ENCODE data around the gene VPS45.
"Not testable (repeated sequence)": the region's sequence is repeated elsewhere in the genome, so short reads cannot be mapped to it uniquely, and the experiment has no call there.

Gene VPS45

DNA sequence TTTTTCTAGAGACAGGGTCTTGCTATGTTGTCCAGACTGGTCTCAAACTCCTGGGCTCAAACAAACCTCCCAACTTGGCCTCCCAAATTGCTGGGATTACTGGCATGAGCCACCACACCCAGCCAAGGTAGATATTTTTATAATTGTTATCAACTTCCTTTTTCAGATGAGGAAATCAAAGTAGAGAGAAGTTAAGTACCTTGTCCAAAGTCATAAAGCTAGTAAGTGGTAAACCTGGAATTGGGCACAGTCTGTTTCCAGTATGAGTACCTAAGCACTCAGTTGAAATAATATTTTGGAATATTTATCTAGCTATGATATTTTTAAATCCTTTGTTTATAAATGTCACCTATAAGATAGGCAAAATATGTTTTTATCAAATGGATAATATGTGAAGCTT is 59.9 kb downstream of the VPS45 start:
- no peak for DNase-seq (ENCODE audit: low read depth in 2 of 3, low spot score in 1 of 3)

GRCh38 chr1:150127868-150128267 is 60.3 kb downstream of the VPS45 start:
- DNase-seq (ENCODE audit: low read depth in 2 of 3, low spot score in 1 of 3): peak; percentile 34 to 42 (median 38)

- DNase-seq (ENCODE audit: low read depth in 2 of 3, low spot score in 1 of 3): no peak
Observed at GRCh38 chr1:150132372-150132771, 64.8 kb downstream of the VPS45 start.

- no peak for DNase-seq (ENCODE audit: low read depth in 2 of 3, low spot score in 1 of 3)
Observed at GRCh38 chr1:150134537-150134936, 67.0 kb downstream of the VPS45 start.

- DNase-seq (ENCODE audit: low read depth in 2 of 3, low spot score in 1 of 3): not testable (repeated sequence)
Observed at GRCh38 chr1:150135400-150135799, 67.8 kb downstream of the VPS45 start.

DNA sequence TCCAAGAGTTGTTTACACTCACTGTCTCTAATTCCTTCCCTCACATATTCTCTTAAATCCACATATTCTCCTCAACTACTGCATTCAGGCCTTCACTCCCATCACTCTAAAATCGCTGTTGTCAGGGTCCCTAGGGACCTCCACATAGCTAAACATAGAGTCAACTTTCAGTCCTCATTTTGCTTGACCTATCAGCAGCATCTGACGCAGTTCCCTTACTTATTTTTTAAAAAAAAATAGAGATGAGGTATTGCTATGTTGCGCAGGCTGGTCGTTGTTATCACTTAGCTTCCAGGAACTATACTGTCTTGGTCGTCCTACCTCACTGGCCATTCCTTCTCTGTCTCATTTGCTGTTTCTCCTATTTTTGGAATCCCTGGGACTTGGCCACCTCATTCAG is 70.5 kb downstream of the VPS45 start:
- no peak for DNase-seq (ENCODE audit: low read depth in 2 of 3, low spot score in 1 of 3)

DNA sequence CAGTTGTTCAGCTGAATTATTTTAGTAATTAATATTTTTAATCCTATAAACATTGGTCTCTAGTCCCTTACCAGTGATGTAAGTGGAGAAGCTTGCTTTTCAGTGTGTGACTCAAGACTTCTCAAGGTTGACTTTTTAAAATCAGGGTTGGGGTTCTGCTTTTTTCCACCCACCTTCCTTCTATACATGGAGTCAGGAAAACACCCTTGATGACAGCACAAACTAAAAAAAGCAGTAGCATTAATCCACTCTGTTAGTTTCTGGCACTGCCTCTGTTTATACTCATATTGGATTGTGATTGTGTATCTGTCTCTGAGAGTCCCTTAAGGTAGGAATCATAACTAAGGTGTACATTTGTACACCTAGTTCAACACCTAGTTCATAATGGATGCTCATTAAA is 73.9 kb downstream of the VPS45 start:
- DNase-seq (ENCODE audit: low read depth in 2 of 3, low spot score in 1 of 3): no peak

GRCh38 chr1:150142083-150142482 is 74.5 kb downstream of the VPS45 start:
- DNase-seq (ENCODE audit: low read depth in 2 of 3, low spot score in 1 of 3): no peak

DNA sequence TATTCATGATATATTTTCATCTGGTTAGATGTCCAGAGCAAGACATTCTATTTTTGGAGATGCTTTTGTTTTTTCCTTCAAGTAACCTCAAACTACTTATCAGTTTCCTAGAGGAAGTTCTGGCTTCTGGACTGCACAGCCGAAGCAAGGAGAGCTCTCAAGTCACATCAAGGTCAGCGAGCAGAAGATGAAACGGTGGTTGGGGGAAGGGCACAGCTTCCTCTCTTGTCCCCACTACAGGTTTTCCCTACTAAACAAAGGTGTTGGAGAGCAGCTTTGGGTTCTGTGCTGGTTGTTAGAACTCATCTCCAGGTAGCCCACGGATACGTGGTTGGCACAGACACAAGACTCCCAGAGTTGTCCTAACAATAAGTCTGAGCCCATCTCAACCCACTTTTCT is 77.0 kb downstream of the VPS45 start:
- no peak for DNase-seq (ENCODE audit: low read depth in 2 of 3, low spot score in 1 of 3)

DNA sequence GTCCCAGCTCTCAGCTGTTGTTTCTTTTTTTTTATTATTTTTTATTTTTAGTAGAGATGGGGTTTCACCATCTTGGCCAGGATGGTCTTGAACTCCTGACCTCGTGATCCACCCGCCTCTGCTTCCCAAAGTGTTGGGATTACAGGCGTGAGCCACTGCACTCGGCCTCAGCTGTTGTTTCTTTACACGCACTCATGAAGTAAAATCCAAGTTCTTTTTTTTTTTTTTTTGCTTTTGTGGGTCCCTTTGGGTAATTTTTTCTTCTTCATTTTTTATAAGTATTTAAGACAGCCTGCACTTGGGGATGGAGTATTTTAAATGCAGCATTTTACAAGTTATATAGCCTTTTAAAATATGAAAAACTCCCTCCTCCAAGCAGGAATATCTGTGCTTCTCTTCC is 78.4 kb downstream of the VPS45 start:
- DNase-seq (ENCODE audit: low read depth in 2 of 3, low spot score in 1 of 3): not testable (repeated sequence)

DNA sequence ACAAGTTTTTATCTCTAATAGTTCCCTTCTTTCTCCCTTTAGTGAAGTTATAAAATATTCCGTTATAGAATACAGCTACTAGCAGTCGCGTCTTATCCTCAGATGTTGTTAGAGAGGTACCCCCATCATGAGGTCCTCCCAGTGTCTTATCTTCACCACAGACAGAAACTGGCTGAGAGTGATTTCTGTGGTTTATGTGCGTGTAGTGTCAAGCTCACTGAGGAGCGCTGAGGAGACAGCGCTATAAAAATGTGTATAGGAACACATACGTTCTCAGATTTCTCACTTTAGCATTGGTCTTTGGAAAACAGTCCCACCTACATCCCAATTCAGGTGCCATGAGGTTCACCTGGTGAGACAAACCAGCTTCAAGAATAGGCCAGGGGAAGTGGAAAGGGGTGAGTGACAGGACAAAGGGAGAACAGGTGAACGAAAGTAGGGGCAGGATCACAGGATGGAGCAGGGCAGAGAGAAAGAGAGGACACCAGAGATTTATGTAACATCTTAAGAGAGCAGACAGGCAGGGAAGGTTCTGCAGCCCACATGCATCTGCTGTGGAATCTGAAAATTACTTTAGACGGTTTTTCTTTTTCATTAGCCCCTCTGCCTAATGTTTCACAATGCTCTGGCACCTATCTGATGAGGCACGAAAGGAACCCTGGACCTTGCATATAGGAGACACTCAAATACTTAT is 79.4 kb downstream of the VPS45 start:
- no peak for DNase-seq (ENCODE audit: low read depth in 2 of 3, low spot score in 1 of 3)

DNA sequence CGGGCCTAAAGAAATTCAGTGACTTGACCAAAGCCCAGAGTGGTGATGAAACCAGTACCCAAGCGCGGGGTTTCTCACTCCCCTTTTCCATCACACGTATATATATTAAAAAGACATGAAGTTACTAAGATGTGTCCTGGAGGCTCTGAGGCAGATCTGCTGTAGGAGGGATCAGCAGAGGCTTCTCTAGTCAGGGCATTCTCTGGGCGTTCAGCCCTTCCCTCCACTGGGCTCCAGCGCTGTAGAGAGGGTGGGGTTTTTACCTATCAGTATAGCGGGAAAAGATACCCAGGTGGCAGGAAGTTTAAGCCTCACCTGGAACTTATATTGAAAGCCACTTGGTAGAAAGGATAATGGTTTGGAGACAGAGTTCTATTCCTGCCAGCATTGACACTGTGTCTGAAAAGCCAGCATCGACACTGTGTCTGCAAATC is 81.3 kb downstream of the VPS45 start:
- DNase-seq (ENCODE audit: low read depth in 2 of 3, low spot score in 1 of 3): no peak

DNA sequence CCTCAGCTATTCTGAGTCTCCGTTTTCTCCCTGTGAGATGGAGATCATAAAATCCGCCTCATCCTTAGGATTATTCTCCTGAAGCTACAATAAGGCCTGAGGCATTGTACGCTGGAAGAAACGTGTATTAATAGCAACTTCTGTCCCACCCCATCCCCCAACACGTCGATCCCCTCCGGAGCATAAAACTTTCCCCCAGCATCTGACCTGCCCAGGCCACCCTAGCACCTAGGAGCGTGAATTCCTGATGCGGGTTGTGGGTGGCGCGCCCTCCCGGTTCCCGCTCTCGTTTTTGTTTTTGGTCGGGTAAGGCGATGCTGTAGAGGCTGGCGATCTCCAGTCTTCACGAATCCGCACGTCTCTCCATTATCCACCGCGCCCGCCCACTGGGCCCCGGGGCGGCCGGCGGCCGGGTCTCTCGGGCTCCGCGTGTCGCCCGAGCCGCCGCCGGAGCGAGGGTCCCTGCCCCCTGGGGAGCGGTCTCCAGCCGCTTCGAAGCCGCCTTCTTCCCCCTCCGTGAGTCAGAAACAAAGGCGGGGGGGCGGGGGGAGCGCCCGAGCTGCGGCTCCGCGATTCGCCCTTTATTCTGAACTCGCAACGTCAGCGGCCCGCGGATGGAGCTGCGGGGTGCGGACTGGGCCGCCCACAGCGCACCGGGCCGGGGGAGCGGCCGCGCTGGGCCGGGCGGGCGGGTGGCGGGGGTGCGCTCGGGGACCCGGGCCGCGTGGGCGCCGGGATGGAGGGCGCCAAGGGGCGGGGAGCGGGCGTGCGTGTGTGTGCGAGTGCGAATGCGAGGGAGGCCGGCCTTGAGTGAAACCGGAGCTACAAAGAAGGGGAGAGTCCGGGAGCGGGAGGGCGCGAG is 81.9 kb downstream of the VPS45 start, which contains the start of gene PLEKHO1:
PLEKHO1 (plus strand) TSS at position 646 of the 862 bp plus-strand sequence. CDS start 342 bp downstream, outside the sequence.
- peak; percentile 38 to 70 (median 63) for DNase-seq (ENCODE audit: low read depth in 2 of 3, low spot score in 1 of 3)

- no peak for DNase-seq (ENCODE audit: low read depth in 2 of 3, low spot score in 1 of 3)
Observed at GRCh38 chr1:150150133-150151021, 82.8 kb downstream of the VPS45 start.

GRCh38 chr1:150151291-150152181 is 84.0 kb downstream of the VPS45 start:
- peak; percentile 22 to 27 (median 25) for DNase-seq (ENCODE audit: low read depth in 2 of 3, low spot score in 1 of 3)

GRCh38 chr1:150152182-150152536 is 84.6 kb downstream of the VPS45 start:
- DNase-seq (ENCODE audit: low read depth in 2 of 3, low spot score in 1 of 3): no peak

DNA sequence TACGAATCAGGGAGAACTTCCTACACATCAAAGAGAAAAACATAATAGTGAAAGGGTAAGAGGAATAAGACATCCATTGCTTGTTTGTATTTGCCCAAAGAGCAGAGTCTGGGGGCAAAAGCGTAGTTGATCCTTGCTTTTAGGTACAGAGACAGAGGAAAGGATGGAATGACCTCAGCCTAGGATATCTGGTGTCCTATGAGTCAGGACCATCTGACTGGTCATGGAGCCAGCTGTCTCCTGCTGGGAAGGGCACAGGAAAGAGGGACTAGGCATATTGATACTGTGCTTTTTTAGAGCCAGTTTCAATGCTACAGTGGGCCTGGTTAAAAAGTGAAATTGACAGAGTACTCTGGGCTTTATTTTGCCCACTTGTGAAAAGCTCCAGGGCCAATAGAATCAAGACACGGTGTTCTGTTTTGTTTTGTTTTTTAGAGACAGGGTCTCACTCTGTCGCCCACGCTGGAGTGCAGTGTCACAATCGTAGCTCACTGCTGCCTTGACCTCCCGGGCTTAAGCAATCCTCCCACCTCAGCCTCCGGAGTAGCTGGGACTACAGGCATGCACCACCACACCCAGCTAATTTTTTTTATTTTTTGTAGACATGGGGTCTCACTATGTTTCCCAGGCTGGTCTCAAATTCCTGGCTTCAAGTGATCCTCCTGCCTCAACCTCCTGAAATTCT is 85.3 kb downstream of the VPS45 start:
- no peak for DNase-seq (ENCODE audit: low read depth in 2 of 3, low spot score in 1 of 3)

GRCh38 chr1:150154143-150154542 is 86.6 kb downstream of the VPS45 start:
- DNase-seq (ENCODE audit: low read depth in 2 of 3, low spot score in 1 of 3): no peak

- DNase-seq (ENCODE audit: low read depth in 2 of 3, low spot score in 1 of 3): no peak
Observed at GRCh38 chr1:150155413-150156071, 88.0 kb downstream of the VPS45 start.
